HUES64 (cell line): ENCODE data around the gene LRRC25.
A peak's percentile ranks its signal among the peaks of the same experiment; 100 is the strongest.

Source experiments
- H3K27ac ChIP-seq: 2 replicates; pipeline ENCODE4 v1.7.0; 2013; ENCODE audit warnings: low read depth, low read length, inconsistent platforms
- H3K27me3 ChIP-seq: 2 replicates; pipeline ENCODE4 v1.6.1; 2013; ENCODE audit warnings: mild to moderate bottlenecking, low read length; ENCODE audit not compliant: insufficient read depth
- H3K36me3 ChIP-seq: 2 replicates; pipeline ENCODE4 v1.6.1; 2013; ENCODE audit warnings: mild to moderate bottlenecking, low read length; ENCODE audit not compliant: insufficient read depth
- H3K4me1 ChIP-seq: 2 replicates; pipeline ENCODE4 v1.6.1; 2013; ENCODE audit warnings: mild to moderate bottlenecking, low read length, moderate library complexity; ENCODE audit not compliant: insufficient read depth
- H3K4me3 ChIP-seq: 2 replicates; pipeline ENCODE4 v1.5.1; 2013; ENCODE audit warnings: mild to moderate bottlenecking, low read length, moderate library complexity
- H3K9ac ChIP-seq: 2 replicates; pipeline ENCODE4 v1.6.1; 2013; ENCODE audit warnings: mild to moderate bottlenecking, low read depth, low read length
- H3K9me3 ChIP-seq: 2 replicates; pipeline ENCODE4 v1.6.1; 2013; ENCODE audit warnings: low read depth, low read length; ENCODE audit not compliant: insufficient read depth
- WGBS: fragments of 150-250, 120-280 bp; methylation state at CpG from one replicate; pipeline ENCODE4 v1.1.7; 2013; ENCODE audit warnings: missing lambda C conversion rate; 5-methylcytosine and 5-hydroxymethylcytosine counted together

Gene LRRC25

GRCh38 chr19:18348171-18348570 lies 49.3 kb downstream of the LRRC25 start:
- Histone ChIP-seq H3K27me3 (no peaks in the 10 kb centered on the region), H3K4me1 (peaks cover 13% of the 10 kb centered on the region), H3K9ac (no peak overlapping the region), H3K27ac (no peak overlapping the region), H3K4me3 (no peak overlapping the region), H3K9me3 (no peaks in the 10 kb centered on the region), H3K36me3 (no peaks in the 10 kb centered on the region)
- 92% methylated on average over 17 of the region's 17 CpGs for WGBS

- Histone ChIP-seq H3K9me3 (no peaks in the 10 kb centered on the region), H3K27me3 (no peaks in the 10 kb centered on the region), H3K9ac (peak overlapping the region; percentile 33; the same call in 1 of the 2 replicates), H3K4me1 (peaks cover 18% of the 10 kb centered on the region), H3K36me3 (no peaks in the 10 kb centered on the region), H3K27ac (peak overlapping the region; percentile 59), H3K4me3 (no peak overlapping the region)
- WGBS = 45% methylated on average over 8 of the region's 8 CpGs
Observed at GRCh38 chr19:18346091-18346490, 51.3 kb downstream of the LRRC25 start.

GRCh38 chr19:18345296-18345695 lies 52.1 kb downstream of the LRRC25 start:
- no peaks in the 10 kb centered on the region for H3K36me3 ChIP-seq
- H3K27ac ChIP-seq = no peak overlapping the region
- no peak overlapping the region for H3K9ac ChIP-seq

GRCh38 chr19:18344582-18344950 lies 52.9 kb downstream of the LRRC25 start:
- H3K27ac ChIP-seq = peak overlapping the region; percentile 60; the same call in 1 of the 2 replicates
- H3K4me1 ChIP-seq = peaks cover 18% of the 10 kb centered on the region
- H3K9ac ChIP-seq = peak overlapping the region; percentile 27; the same call in 1 of the 2 replicates
- no peaks in the 10 kb centered on the region for H3K9me3 ChIP-seq
- H3K4me3 ChIP-seq = no peak overlapping the region
- 55% methylated on average over 13 of the region's 13 CpGs for WGBS
- no peaks in the 10 kb centered on the region for H3K27me3 ChIP-seq
- no peaks in the 10 kb centered on the region for H3K36me3 ChIP-seq

More at GRCh38 chr19:18345296-18345695, 52.1 kb downstream of the LRRC25 start:
- no peaks in the 10 kb centered on the region for H3K27me3 ChIP-seq
- no peak overlapping the region for H3K4me3 ChIP-seq
- peaks cover 18% of the 10 kb centered on the region for H3K4me1 ChIP-seq
- H3K9me3 ChIP-seq = no peaks in the 10 kb centered on the region
- 98% methylated on average over 6 of the region's 6 CpGs for WGBS

GRCh38 chr19:18342090-18342632 lies 55.3 kb downstream of the LRRC25 start:
- no peak overlapping the region for H3K9ac ChIP-seq
- peaks cover 18% of the 10 kb centered on the region for H3K4me1 ChIP-seq
- no peaks in the 10 kb centered on the region for H3K27me3 ChIP-seq
- WGBS = 92% methylated on average over 8 of the region's 8 CpGs
- H3K27ac ChIP-seq = no peak overlapping the region
- no peaks in the 10 kb centered on the region for H3K36me3 ChIP-seq
- H3K4me3 ChIP-seq = no peak overlapping the region
- no peaks in the 10 kb centered on the region for H3K9me3 ChIP-seq
